Peyer's patch (tissue), 4 donors: ENCODE results near the gene KRTAP20-3. TPM values are rescaled to one million over a fixed set of nuclear protein-coding genes. Genes with fewer than 3 reads are reported as not detected.

Experiments used
- DNase-seq, 3 donors: peaks; one replicate each; pipeline ENCODE4 v3.0.0-alpha.2; 2017 to 2019
- H3K27ac ChIP-seq, 4 donors: fragments of 200-600 bp; sonication (generic); one replicate each; pipeline ENCODE4 v1.5.1; 2016 to 2019
- H3K27me3 ChIP-seq, 2 donors: fragments of 200-600 bp; sonication (generic); one replicate each; pipeline ENCODE4 v1.5.1; 2019
- H3K36me3 ChIP-seq, 3 donors: fragments of 200-600 bp; sonication (generic); one replicate each; pipeline ENCODE4 v1.5.1; 2016 to 2019
- H3K4me1 ChIP-seq, 4 donors: fragments of 200-600 bp; sonication (generic); one replicate each; pipeline ENCODE4 v1.5.1; 2016 to 2019
- H3K4me3 ChIP-seq, 4 donors: fragments of 200-600 bp; sonication (generic); 1 replicate in 3 of 4; 2 replicates in 1 of 4; pipeline ENCODE4 v1.5.1; 2016 to 2019; ENCODE audit warnings: mild to moderate bottlenecking in 1 of 4
- H3K9me3 ChIP-seq, 4 donors: fragments of 200-600 bp; sonication (generic); one replicate each; pipeline ENCODE4 v1.5.1; 2016 to 2019; ENCODE audit warnings: mild to moderate bottlenecking in 1 of 4
- POLR2A ChIP-seq, 2 donors: fragments of 450-650 bp; IDR thresholded peaks; one replicate each; pipeline ENCODE4 v1.5.1; 2017; ENCODE audit warnings: antibody characterized with exemption in 2 of 2, mild to moderate bottlenecking in 2 of 2, moderate library complexity in 2 of 2
- total RNA-seq, 4 donors: library from RNA; depleted of rRNA; stranded (reverse); fragments of >200 nt; gene quantifications; one replicate each; pipeline ENCODE4 v1.1.0, GENCODE V29; 2016
- TF ChIP-seq, protein P1 (sequence below), 6 experiments: fragments of 450-650 bp in 4 of 6; fragments of 200-600 bp in 2 of 6; sonication (generic) in 1 of 6; IDR thresholded peaks; one replicate each; pipeline ENCODE4 v1.5.1; 2017 to 2019; ENCODE audit warnings: antibody characterized with exemption in 6 of 6, mild to moderate bottlenecking in 3 of 6, moderate library complexity in 1 of 6

The KRTAP20-3 gene
- not detected for total RNA-seq

DNA sequence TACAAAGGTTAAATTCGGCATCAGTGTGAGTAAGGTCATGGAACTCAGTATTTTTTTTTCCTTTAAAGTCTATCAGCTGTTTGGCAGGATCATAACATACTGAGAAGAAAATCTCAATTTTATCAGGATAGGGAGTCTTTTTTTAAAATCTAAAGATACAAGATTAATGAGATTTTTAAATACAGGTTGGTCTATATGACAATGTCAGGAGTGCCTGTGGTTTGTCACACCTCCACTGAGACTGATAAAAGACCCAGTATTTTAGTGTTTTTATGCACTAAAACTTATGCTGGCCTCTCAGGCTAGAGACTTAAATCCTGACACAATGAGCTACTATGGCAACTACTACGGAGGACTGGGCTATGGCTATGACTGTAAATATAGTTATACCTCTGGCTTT is at the start of gene KRTAP20-3:
TSS of gene KRTAP20-3 (plus strand) at position 301 of the 400 bp plus-strand sequence.
- no peak within 1 kb of the TSS for H3K4me3 ChIP-seq
- TF ChIP-seq, protein P1, sequence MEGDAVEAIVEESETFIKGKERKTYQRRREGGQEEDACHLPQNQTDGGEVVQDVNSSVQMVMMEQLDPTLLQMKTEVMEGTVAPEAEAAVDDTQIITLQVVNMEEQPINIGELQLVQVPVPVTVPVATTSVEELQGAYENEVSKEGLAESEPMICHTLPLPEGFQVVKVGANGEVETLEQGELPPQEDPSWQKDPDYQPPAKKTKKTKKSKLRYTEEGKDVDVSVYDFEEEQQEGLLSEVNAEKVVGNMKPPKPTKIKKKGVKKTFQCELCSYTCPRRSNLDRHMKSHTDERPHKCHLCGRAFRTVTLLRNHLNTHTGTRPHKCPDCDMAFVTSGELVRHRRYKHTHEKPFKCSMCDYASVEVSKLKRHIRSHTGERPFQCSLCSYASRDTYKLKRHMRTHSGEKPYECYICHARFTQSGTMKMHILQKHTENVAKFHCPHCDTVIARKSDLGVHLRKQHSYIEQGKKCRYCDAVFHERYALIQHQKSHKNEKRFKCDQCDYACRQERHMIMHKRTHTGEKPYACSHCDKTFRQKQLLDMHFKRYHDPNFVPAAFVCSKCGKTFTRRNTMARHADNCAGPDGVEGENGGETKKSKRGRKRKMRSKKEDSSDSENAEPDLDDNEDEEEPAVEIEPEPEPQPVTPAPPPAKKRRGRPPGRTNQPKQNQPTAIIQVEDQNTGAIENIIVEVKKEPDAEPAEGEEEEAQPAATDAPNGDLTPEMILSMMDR (IDR thresholded peaks at IDR 0.05), result no peak
- TF ChIP-seq POLR2A (IDR thresholded peaks at IDR 0.05), result no peak
- no peak for DNase-seq
- no peaks in the 10 kb centered on the region for H3K4me1 ChIP-seq
- H3K36me3 ChIP-seq, result no peaks in the 10 kb centered on the region
- peaks cover 0 to 3% (median 0%) of the 10 kb centered on the region in 4 donors for H3K9me3 ChIP-seq
- H3K27me3 ChIP-seq, result no peaks in the 10 kb centered on the region
- no peak within 1 kb of the TSS for H3K27ac ChIP-seq

DNA sequence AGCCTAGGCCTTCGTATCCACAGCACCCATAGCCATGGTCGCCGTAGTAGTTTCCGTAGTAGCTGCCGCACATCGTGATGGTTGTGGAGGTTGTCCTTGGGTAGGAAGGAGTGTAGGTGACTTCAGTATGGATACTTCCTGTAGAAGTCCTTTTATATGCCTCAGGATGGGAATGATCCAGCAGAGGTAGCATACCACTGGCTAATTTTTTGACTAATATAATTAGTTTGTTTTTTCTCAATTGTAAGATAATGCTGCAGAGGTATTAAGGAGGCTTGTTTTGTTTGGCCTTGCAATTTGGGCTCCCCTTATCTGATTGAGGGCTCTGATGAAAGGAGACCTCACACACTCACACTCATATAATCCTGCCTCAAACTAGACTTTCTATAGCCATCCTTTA is 43.9 kb upstream of the KRTAP20-3 start, which contains the start of gene KRTAP6-2:
TSS of gene KRTAP6-2 (minus strand) at position 101 of the 400 bp plus-strand sequence. CDS start at position 73, 28 bp downstream.
- no peak for DNase-seq
- Histone ChIP-seq H3K4me3 (no peak within 1 kb of the TSS), H3K9me3 (peaks cover 0 to 3% (median 0%) of the 10 kb centered on the region in 4 donors), H3K27me3 (no peaks in the 10 kb centered on the region), H3K36me3 (no peaks in the 10 kb centered on the region), H3K27ac (no peak within 1 kb of the TSS), H3K4me1 (no peaks in the 10 kb centered on the region)
- TF ChIP-seq POLR2A (IDR thresholded peaks at IDR 0.05), result no peak
- TF ChIP-seq, protein P1 (IDR thresholded peaks at IDR 0.05), result no peak

DNA sequence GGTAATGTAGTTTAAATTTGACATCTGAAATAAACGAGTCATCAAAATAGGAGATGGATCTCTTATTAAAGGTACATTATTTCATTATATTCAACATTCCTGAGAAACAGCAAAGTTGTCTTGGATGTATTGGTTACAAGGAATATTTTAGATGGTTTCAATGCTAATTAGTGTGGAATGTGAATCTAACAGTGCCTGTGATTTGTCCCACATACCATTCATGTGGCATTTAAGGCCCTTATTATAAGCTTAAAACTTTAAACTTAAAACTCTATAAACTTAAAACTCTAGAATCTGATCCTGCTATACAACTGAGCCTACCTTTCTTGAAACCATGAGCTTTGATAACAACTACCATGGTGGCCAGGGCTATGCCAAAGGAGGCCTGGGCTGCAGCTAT is 41.9 kb upstream of the KRTAP20-3 start, which contains the start of gene KRTAP22-1:
TSS of gene KRTAP22-1 (plus strand) at position 301 of the 400 bp plus-strand sequence.
- H3K4me3 ChIP-seq, result no peak within 1 kb of the TSS
- H3K36me3 ChIP-seq, result no peaks in the 10 kb centered on the region
- H3K27me3 ChIP-seq, result no peaks in the 10 kb centered on the region
- H3K4me1 ChIP-seq, result no peaks in the 10 kb centered on the region
- no peak within 1 kb of the TSS for H3K27ac ChIP-seq
- TF ChIP-seq POLR2A (IDR thresholded peaks at IDR 0.05), result no peak
- TF ChIP-seq, protein P1 (IDR thresholded peaks at IDR 0.05), result no peak
- DNase-seq, result no peak
- peaks cover 0 to 3% (median 0%) of the 10 kb centered on the region in 4 donors for H3K9me3 ChIP-seq

DNA sequence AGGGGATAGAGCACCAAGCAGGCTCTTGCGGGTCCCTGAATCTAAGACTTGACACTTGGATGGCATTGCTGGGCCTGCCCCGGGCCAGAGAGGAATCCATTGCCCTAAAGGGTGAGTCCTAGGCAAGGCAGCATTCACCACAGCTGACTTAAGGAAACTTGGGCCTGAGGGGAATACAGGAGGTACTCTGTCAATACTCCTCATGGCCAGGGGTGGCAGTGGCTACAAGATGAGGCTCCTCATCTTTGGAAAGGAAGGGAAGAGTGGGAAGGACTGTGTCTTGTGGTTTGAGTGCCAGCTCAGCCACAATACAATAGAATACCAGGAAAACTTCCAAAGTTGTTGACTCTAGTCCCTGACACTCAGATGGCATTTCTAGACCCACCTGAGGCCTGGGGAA is 36.7 kb upstream of the KRTAP20-3 start:
- no peak overlapping the region for H3K27ac ChIP-seq
- no peaks in the 10 kb centered on the region for H3K9me3 ChIP-seq
- H3K4me3 ChIP-seq, result no peak overlapping the region
- TF ChIP-seq, protein P1 (IDR thresholded peaks at IDR 0.05), result no peak
- TF ChIP-seq POLR2A (IDR thresholded peaks at IDR 0.05), result no peak
- no peak for DNase-seq
- H3K36me3 ChIP-seq, result no peaks in the 10 kb centered on the region
- no peaks in the 10 kb centered on the region for H3K4me1 ChIP-seq
- no peaks in the 10 kb centered on the region for H3K27me3 ChIP-seq

DNA sequence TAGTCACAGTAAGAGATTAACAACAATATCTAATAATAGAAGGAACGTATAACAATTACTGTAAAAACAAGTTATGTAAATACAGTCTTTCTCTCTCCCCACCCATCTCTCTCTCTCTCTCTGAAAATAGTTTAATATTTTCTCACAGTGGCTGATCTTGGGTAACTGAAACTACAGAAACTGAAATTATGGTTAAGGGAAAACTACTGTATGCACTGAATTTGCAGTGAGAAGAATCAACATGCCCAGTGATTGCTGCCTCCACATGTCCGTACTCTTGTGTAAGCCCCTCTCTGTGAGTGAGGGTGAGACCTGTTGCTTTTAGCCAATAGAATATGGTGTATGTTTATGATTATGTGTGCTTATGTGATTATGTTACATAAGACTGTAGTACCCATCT is 30.5 kb upstream of the KRTAP20-3 start:
- no peaks in the 10 kb centered on the region for H3K9me3 ChIP-seq
- no peaks in the 10 kb centered on the region for H3K4me1 ChIP-seq
- no peak overlapping the region for H3K27ac ChIP-seq
- H3K27me3 ChIP-seq, result no peaks in the 10 kb centered on the region
- no peaks in the 10 kb centered on the region for H3K36me3 ChIP-seq
- no peak for DNase-seq
- no peak for TF ChIP-seq POLR2A (IDR thresholded peaks at IDR 0.05)
- TF ChIP-seq, protein P1 (IDR thresholded peaks at IDR 0.05), result no peak
- H3K4me3 ChIP-seq, result no peak overlapping the region

DNA sequence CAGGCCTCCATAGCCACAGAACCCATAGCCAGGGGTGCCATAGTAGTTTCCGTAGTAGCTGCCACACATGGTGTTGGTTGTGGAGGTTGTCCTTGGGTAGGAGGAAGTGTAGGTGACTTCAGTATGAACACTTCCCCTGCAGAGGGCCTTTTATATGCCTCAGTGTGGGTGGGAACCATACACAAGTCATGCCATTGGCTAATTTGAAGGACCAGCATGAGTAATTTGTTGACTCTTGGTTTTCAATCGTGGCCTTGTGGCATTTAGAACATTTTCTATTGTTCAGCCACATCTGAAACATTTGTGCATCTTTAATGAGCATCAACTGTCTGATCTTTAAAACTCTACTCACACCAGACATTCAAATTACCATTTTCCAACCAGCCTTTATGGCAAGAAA is 28.8 kb upstream of the KRTAP20-3 start, which contains the start of gene KRTAP6-1:
TSS of gene KRTAP6-1 (minus strand) at position 95 of the 400 bp plus-strand sequence. CDS start at position 69, 26 bp downstream.
- Histone ChIP-seq H3K36me3 (no peaks in the 10 kb centered on the region), H3K27ac (no peak within 1 kb of the TSS), H3K4me1 (no peaks in the 10 kb centered on the region), H3K27me3 (no peaks in the 10 kb centered on the region), H3K4me3 (no peak within 1 kb of the TSS), H3K9me3 (no peaks in the 10 kb centered on the region)
- no peak for TF ChIP-seq POLR2A (IDR thresholded peaks at IDR 0.05)
- TF ChIP-seq, protein P1 (IDR thresholded peaks at IDR 0.05), result no peak
- no peak for DNase-seq
